ENCODE measurements around the gene LRP5. TPM values are rescaled to one million over a fixed set of nuclear protein-coding genes. Genes with fewer than 3 reads are reported as not detected.

LRP5 gene
- total and polyA plus RNA-seq, 9 of the 15 experiments (the other 6 are each of a cell fraction or from before 2014, with no cell fraction given) = 0.48 to 44.2 (median 13.5) TPM

- no TSS peak for BruUV-seq (replicated peaks)
- peaks cover 36% of the 10 kb centered on the region; the same call in 1 of the 3 replicates for H3K36me3 ChIP-seq (ENCODE audit: control insufficient read depth, insufficient read depth, low read length)
- in situ Hi-C loops (cut with MboI) = no loop called here
- H3K9me3 ChIP-seq (replicated peaks; ENCODE audit: control insufficient read depth, insufficient read depth, low read depth, low read length) = no peaks in the 10 kb centered on the region
- FAIRE-seq (no peak), DNase-seq (ENCODE audit: extremely low read depth in 1 of 4, low spot score in 3 of 4) (no peak), ATAC-seq (no peak)
- no peak overlapping the region for H3K4me2 ChIP-seq (ENCODE audit: insufficient read depth, low read length)
- no peaks in the 10 kb centered on the region for H3K9me1 ChIP-seq (ENCODE audit: control insufficient read depth, insufficient read depth, low read length)
- H4K20me1 ChIP-seq (replicated peaks; ENCODE audit: control insufficient read depth, insufficient read depth, low read length) = 0 out of 2 replicates have a peak, but pooled peaks cover 4% of the 10 kb centered on the region
- POLR2A ChIA-PET = interaction anchor here (1.4 kb wide), 1 partner anchor 9 kb away, joined by 3 read pairs; no protein-coding TSS in a partner anchor
- H3K27me3 ChIP-seq (ENCODE audit: control insufficient read depth in 2 of 2, insufficient read depth in 2 of 2, low read length in 2 of 2) = no peaks in the 10 kb centered on the region
- no peak overlapping the region for H3K4me3 ChIP-seq
- no peak overlapping the region for H2AFZ ChIP-seq (ENCODE audit: low read depth, low read length)
- H3K4me1 ChIP-seq (replicated peaks in 1 of 2; ENCODE audit: control insufficient read depth in 2 of 2, insufficient read depth in 2 of 2, low read length in 2 of 2) = peaks cover 0 to 17% of the 10 kb centered on the region in 2 experiments; a peak in 3 of 5 replicates
- TF ChIP-seq TFAP4 (CRISPR knock-in tag; IDR thresholded peaks at IDR 0.05; ENCODE audit: borderline replicate concordance) = peak; percentile 18; the same call in 1 of the 2 replicates
- no peak for TF ChIP-seq PTTG1 (tag; IDR thresholded peaks at IDR 0.05; ENCODE audit: low read depth)
- 0 out of 6 replicates have a peak, but pooled peaks of 1 of the 3 experiments have one; percentile 10 for TF ChIP-seq CTCF (IDR thresholded peaks at IDR 0.05 in 2 of 3, conservative IDR thresholded peaks at IDR 0.05 in 1 of 3; ENCODE audit: insufficient read depth in 2 of 3, low read depth in 1 of 3, low read length in 3 of 3)
- H3K27ac ChIP-seq (ENCODE audit: extremely low read depth, low read depth, low read length) = no peak overlapping the region
- H3K79me2 ChIP-seq (ENCODE audit: control insufficient read depth, insufficient read depth, low read length) = peaks cover 3% of the 10 kb centered on the region; the same call in 2 of the 3 replicates
- intact Hi-C loops (cut with micrococcal nuclease) = no loop called here
- 93% methylated on average over 15 of the region's 15 CpGs for WGBS (ENCODE audit: insufficient coverage, low coverage, missing lambda C conversion rate)
- H3K9ac ChIP-seq (ENCODE audit: insufficient read depth in 1 of 2, low read depth in 2 of 2, low read length in 2 of 2) = no peak overlapping the region
- CTCF ChIA-PET (ENCODE audit: low intra/inter-chr PET ratio) = interaction anchor here (0.9 kb wide), 1 partner anchor 45 kb away, joined by 3 read pairs; no protein-coding TSS in a partner anchor
Observed at GRCh38 chr11:68402355-68403031, 90.1 kb downstream of the LRP5 start.

Data from K562 (cell line).